GM19043 (cell line): Measurements from ENCODE around the gene AFAP1L1.

Source experiments
- ATAC-seq: cut with Tn5 transposase; IDR thresholded peaks from one replicate; pipeline ENCODE4 v1.9.1; 2021; ENCODE audit warnings: low read depth; ENCODE audit not compliant: unreplicated experiment

AFAP1L1 gene

GRCh38 chr5:149283626-149284480 is 12.2 kb downstream of the AFAP1L1 start:
- no peak for ATAC-seq

- ATAC-seq = no peak
These were observed 12.8 kb downstream of the AFAP1L1 start for GRCh38 chr5:149284501-149284900.

GRCh38 chr5:149285153-149285552 is 13.5 kb downstream of the AFAP1L1 start:
- no peak for ATAC-seq

- no peak for ATAC-seq
These were observed 16.8 kb downstream of the AFAP1L1 start for GRCh38 chr5:149288436-149288835.

- no peak for ATAC-seq
These were observed 17.6 kb downstream of the AFAP1L1 start for GRCh38 chr5:149289301-149289700.

- no peak for ATAC-seq
These were observed 23.5 kb downstream of the AFAP1L1 start for GRCh38 chr5:149294872-149295829.

GRCh38 chr5:149297340-149298025 is 25.8 kb downstream of the AFAP1L1 start:
- ATAC-seq = no peak

GRCh38 chr5:149298163-149298562 is 26.5 kb downstream of the AFAP1L1 start:
- ATAC-seq = no peak

GRCh38 chr5:149298842-149299404 is 27.3 kb downstream of the AFAP1L1 start:
- no peak for ATAC-seq

- no peak for ATAC-seq
These were observed 27.9 kb downstream of the AFAP1L1 start for GRCh38 chr5:149299451-149300054.

GRCh38 chr5:149300441-149300840 is 28.8 kb downstream of the AFAP1L1 start:
- ATAC-seq = no peak

- no peak for ATAC-seq
These were observed 29.5 kb downstream of the AFAP1L1 start for GRCh38 chr5:149301049-149301743.

- no peak for ATAC-seq
These were observed 30.2 kb downstream of the AFAP1L1 start for GRCh38 chr5:149301744-149302380.

- no peak for ATAC-seq
These were observed 31.0 kb downstream of the AFAP1L1 start for GRCh38 chr5:149302641-149303040.

- ATAC-seq = no peak
These were observed 31.6 kb downstream of the AFAP1L1 start for GRCh38 chr5:149303210-149303609.

GRCh38 chr5:149304195-149305078 is 32.8 kb downstream of the AFAP1L1 start:
- no peak for ATAC-seq

- no peak for ATAC-seq
These were observed 37.7 kb downstream of the AFAP1L1 start for GRCh38 chr5:149309354-149309753.

GRCh38 chr5:149310488-149310887 is 38.8 kb downstream of the AFAP1L1 start:
- ATAC-seq = no peak
